Neural cell (in vitro differentiated cells): ENCODE results near the gene KRTAP10-2. TPM values are rescaled to one million over a fixed set of nuclear protein-coding genes. Genes with fewer than 3 reads are reported as not detected.

Source experiments
- H2AFZ ChIP-seq: fragments of 200-600, 300-800 bp; sonication (generic), shearing (Covaris generic); 2 replicates; pipeline ENCODE4 v1.6.0; 2014; ENCODE audit warnings: low read depth, mild to moderate bottlenecking, antibody characterized with exemption, low read length, moderate library complexity
- H3F3A ChIP-seq: fragments of 200-600 bp; shearing (Covaris generic); 2 replicates; pipeline ENCODE4 v1.6.1; 2016; ENCODE audit warnings: mild to moderate bottlenecking, moderate library complexity, mixed read lengths, antibody characterized with exemption, low read length; ENCODE audit not compliant: insufficient read depth, poor library complexity, severe bottlenecking
- H3K27ac ChIP-seq: fragments of 200-600, 300-800 bp; sonication (generic), shearing (Covaris generic); 2 replicates; pipeline ENCODE4 v1.5.1; 2014; ENCODE audit warnings: mild to moderate bottlenecking, low read length, moderate library complexity
- H3K27me3 ChIP-seq: fragments of 300-800, 200-600 bp; sonication (generic), shearing (Covaris generic); 2 replicates; pipeline ENCODE4 v1.6.0; 2014; ENCODE audit warnings: mild to moderate bottlenecking, low read depth, low read length, moderate library complexity; ENCODE audit not compliant: insufficient read depth
- H3K36me3 ChIP-seq: fragments of 300-800, 200-600 bp; sonication (generic), shearing (Covaris generic); 2 replicates; pipeline ENCODE4 v1.5.1; 2014; ENCODE audit warnings: mild to moderate bottlenecking, antibody characterized with exemption, low read length, moderate library complexity; ENCODE audit not compliant: insufficient read depth
- H3K4me2 ChIP-seq: fragments of 300-800, 200-600 bp; sonication (generic), shearing (Covaris generic); 2 replicates; pipeline ENCODE4 v1.6.0; 2014; ENCODE audit warnings: mild to moderate bottlenecking, low read length
- H3K4me3 ChIP-seq: fragments of 300-800, 200-600 bp; sonication (generic), shearing (Covaris generic); 2 replicates; pipeline ENCODE4 v1.5.1; 2014; ENCODE audit warnings: mild to moderate bottlenecking, low read length, moderate library complexity
- H3K79me2 ChIP-seq: fragments of 200-600 bp; shearing (Covaris generic); replicated peaks from 2 replicates; pipeline ENCODE4 v1.6.0; 2014; ENCODE audit warnings: mild to moderate bottlenecking, low read length, moderate library complexity; ENCODE audit not compliant: insufficient read depth
- H3K9ac ChIP-seq: fragments of 300-800, 200-600 bp; sonication (generic), shearing (Covaris generic); 2 replicates; pipeline ENCODE4 v1.6.1; 2016; ENCODE audit warnings: mild to moderate bottlenecking, low read length, mixed read lengths
- H3K9me2 ChIP-seq: fragments of 200-600 bp; shearing (Covaris generic); 2 replicates; pipeline ENCODE4 v1.6.1; 2016; ENCODE audit warnings: mild to moderate bottlenecking, low read length, mixed read lengths; ENCODE audit not compliant: insufficient read depth
- H3K9me3 ChIP-seq: fragments of 200-600, 300-800 bp; sonication (generic), shearing (Covaris generic); 2 replicates; pipeline ENCODE4 v1.6.1; 2016; ENCODE audit warnings: mild to moderate bottlenecking, mixed run types, low read length, moderate library complexity, mixed read lengths
- H4K20me1 ChIP-seq: fragments of 200-600 bp; shearing (Covaris generic); 2 replicates; pipeline ENCODE4 v1.6.1; 2016; ENCODE audit warnings: mild to moderate bottlenecking, mixed run types; ENCODE audit not compliant: insufficient read depth
- CTCF ChIP-seq: fragments of 450-650 bp; IDR thresholded peaks from 2 replicates; pipeline ENCODE4 v1.5.1; 2014; ENCODE audit warnings: antibody characterized with exemption, mild to moderate bottlenecking, moderate library complexity; ENCODE audit not compliant: poor library complexity, severe bottlenecking
- EP300 ChIP-seq: fragments of 450-650 bp; conservative IDR thresholded peaks from 2 replicates; pipeline ENCODE4 v1.6.1; 2014; ENCODE audit warnings: antibody characterized with exemption, mild to moderate bottlenecking, moderate library complexity; ENCODE audit not compliant: poor library complexity, severe bottlenecking
- EZH2 ChIP-seq: fragments of 200-600, 300-800 bp; shearing (Covaris generic), sonication (generic); IDR thresholded peaks from 2 replicates; pipeline ENCODE4 v1.6.1; 2014; ENCODE audit warnings: antibody characterized with exemption, low read length, borderline replicate concordance, mild to moderate bottlenecking; ENCODE audit not compliant: insufficient read depth, poor library complexity, severe bottlenecking
- MXI1 ChIP-seq: fragments of 450-650 bp; conservative IDR thresholded peaks from 2 replicates; pipeline ENCODE4 v1.6.1; 2014; ENCODE audit warnings: antibody characterized with exemption, mild to moderate bottlenecking; ENCODE audit not compliant: poor library complexity, severe bottlenecking
- POLR2AphosphoS5 ChIP-seq: IDR thresholded peaks from 2 replicates; pipeline ENCODE4 v1.6.1; 2012
- RAD21 ChIP-seq: fragments of 450-650 bp; conservative IDR thresholded peaks from 2 replicates; pipeline ENCODE4 v1.6.1; 2014; ENCODE audit warnings: antibody characterized with exemption, mild to moderate bottlenecking, moderate library complexity
- REST ChIP-seq: IDR thresholded peaks from 2 replicates; pipeline ENCODE4 v1.6.1; 2012; ENCODE audit warnings: borderline replicate concordance
- SMC3 ChIP-seq: fragments of 450-650 bp; conservative IDR thresholded peaks from 2 replicates; pipeline ENCODE4 v1.6.1; 2014; ENCODE audit warnings: antibody characterized with exemption, mild to moderate bottlenecking, moderate library complexity; ENCODE audit not compliant: poor library complexity
- TAF1 ChIP-seq: IDR thresholded peaks from 2 replicates; pipeline ENCODE4 v1.6.1; 2012; ENCODE audit warnings: low read depth
- polyA plus RNA-seq: library from polyadenylated mRNA; depleted of rRNA; stranded (reverse); fragments of >200 nt; gene quantifications from 2 replicates; pipeline ENCODE4 v1.2.3, GENCODE V29; 2014

KRTAP10-2 gene
- polyA plus RNA-seq, 1 donor from 2014 or later = not detected

- Histone ChIP-seq H3F3A (no peaks in the 10 kb centered on the region), H3K4me2 (no peak overlapping the region), H3K9me3 (peaks cover 10% of the 10 kb centered on the region), H3K4me3 (no peak overlapping the region), H3K9ac (no peak overlapping the region), H3K79me2 (no peaks in the 10 kb centered on the region), H3K27me3 (no peaks in the 10 kb centered on the region), H3K27ac (no peak overlapping the region), H3K36me3 (no peaks in the 10 kb centered on the region), H4K20me1 (no peaks in the 10 kb centered on the region), H3K9me2 (no peaks in the 10 kb centered on the region), H2AFZ (no peak overlapping the region)
- TF ChIP-seq POLR2AphosphoS5 (no peak), MXI1 (no peak), EZH2 (no peak), RAD21 (no peak), TAF1 (no peak), CTCF (no peak), SMC3 (no peak), EP300 (no peak), REST (no peak)
Measured at GRCh38 chr21:44568667-44569556, 17.6 kb upstream of the KRTAP10-2 start.

- Histone ChIP-seq H3K9ac (no peak overlapping the region), H3K79me2 (no peaks in the 10 kb centered on the region), H3K9me3 (peaks cover 10% of the 10 kb centered on the region), H3K4me2 (no peak overlapping the region), H3K4me3 (no peak overlapping the region), H3K9me2 (no peaks in the 10 kb centered on the region), H3K27me3 (no peaks in the 10 kb centered on the region), H2AFZ (no peak overlapping the region), H4K20me1 (no peaks in the 10 kb centered on the region), H3K36me3 (no peaks in the 10 kb centered on the region), H3K27ac (no peak overlapping the region), H3F3A (no peaks in the 10 kb centered on the region)
- TF ChIP-seq EP300 (no peak), EZH2 (no peak), CTCF (no peak), RAD21 (no peak)
Measured at GRCh38 chr21:44568261-44568660, 17.0 kb upstream of the KRTAP10-2 start.
